ENCODE measurements around the gene ZNF236. TPM values are rescaled to one million over a fixed set of nuclear protein-coding genes. Genes with fewer than 3 reads are reported as not detected.

ZNF236 gene
- total and polyA plus RNA-seq, 2 donors, result 4.0 to 10.4 TPM

GRCh38 chr18:76873311-76873710 lies 51.0 kb downstream of the ZNF236 start:
- DNase-seq (ENCODE audit: low read depth in 6 of 9, low spot score in 9 of 9), result no peak
- Histone ChIP-seq H3K36me3 (ENCODE audit: control insufficient read depth in 2 of 2, insufficient read depth in 2 of 2, low read length in 1 of 2) (peaks cover 21 to 43% of the 10 kb centered on the region in 2 donors), H3K4me3 (ENCODE audit: low read length in 2 of 2) (no peak overlapping the region), H3K27ac (ENCODE audit: low read depth in 1 of 2, low read length in 1 of 2) (no peak overlapping the region), H3K9me3 (ENCODE audit: control insufficient read depth in 2 of 2, insufficient read depth in 1 of 2, low read length in 1 of 2) (no peaks in the 10 kb centered on the region), H3K4me1 (ENCODE audit: control insufficient read depth in 2 of 2, insufficient read depth in 2 of 2, low read length in 2 of 2) (no peaks in the 10 kb centered on the region), H3K27me3 (ENCODE audit: control insufficient read depth in 2 of 2, insufficient read depth in 1 of 2, low read length in 1 of 2) (no peaks in the 10 kb centered on the region)
- WGBS, result 98% methylated on average over 6 of the region's 6 CpGs

GRCh38 chr18:76873713-76874112 lies 51.4 kb downstream of the ZNF236 start:
- no peaks in the 10 kb centered on the region for H3K27me3 ChIP-seq (ENCODE audit: control insufficient read depth in 2 of 2, insufficient read depth in 1 of 2, low read length in 1 of 2)
- H3K4me1 ChIP-seq (ENCODE audit: control insufficient read depth in 2 of 2, insufficient read depth in 2 of 2, low read length in 2 of 2), result no peaks in the 10 kb centered on the region
- no peak overlapping the region for H3K4me3 ChIP-seq (ENCODE audit: low read length in 2 of 2)
- DNase-seq (ENCODE audit: low read depth in 6 of 9, low spot score in 9 of 9), result no peak
- H3K9me3 ChIP-seq (ENCODE audit: control insufficient read depth in 2 of 2, insufficient read depth in 1 of 2, low read length in 1 of 2), result no peaks in the 10 kb centered on the region
- peaks cover 18 to 40% of the 10 kb centered on the region in 2 donors for H3K36me3 ChIP-seq (ENCODE audit: control insufficient read depth in 2 of 2, insufficient read depth in 2 of 2, low read length in 1 of 2)
- 98% methylated on average over 17 of the region's 17 CpGs for WGBS
- no peak overlapping the region for H3K27ac ChIP-seq (ENCODE audit: low read depth in 1 of 2, low read length in 1 of 2)

- no peaks in the 10 kb centered on the region for H3K9me3 ChIP-seq (ENCODE audit: control insufficient read depth in 2 of 2, insufficient read depth in 1 of 2, low read length in 1 of 2)
- H3K27ac ChIP-seq (ENCODE audit: low read depth in 1 of 2, low read length in 1 of 2), result no peak overlapping the region
- 97% methylated on average over 13 of the region's 13 CpGs for WGBS
- DNase-seq (ENCODE audit: low read depth in 6 of 9, low spot score in 9 of 9), result no peak
- H3K36me3 ChIP-seq (ENCODE audit: control insufficient read depth in 2 of 2, insufficient read depth in 2 of 2, low read length in 1 of 2), result peaks cover 22 to 43% of the 10 kb centered on the region in 2 donors
- H3K27me3 ChIP-seq (ENCODE audit: control insufficient read depth in 2 of 2, insufficient read depth in 1 of 2, low read length in 1 of 2), result no peaks in the 10 kb centered on the region
- H3K4me1 ChIP-seq (ENCODE audit: control insufficient read depth in 2 of 2, insufficient read depth in 2 of 2, low read length in 2 of 2), result no peaks in the 10 kb centered on the region
- no peak overlapping the region for H3K4me3 ChIP-seq (ENCODE audit: low read length in 2 of 2)
These were observed 52.5 kb downstream of the ZNF236 start for GRCh38 chr18:76874642-76875389.

- H3K4me1 ChIP-seq (ENCODE audit: control insufficient read depth in 2 of 2, insufficient read depth in 2 of 2, low read length in 2 of 2), result no peaks in the 10 kb centered on the region
- H3K27me3 ChIP-seq (ENCODE audit: control insufficient read depth in 2 of 2, insufficient read depth in 1 of 2, low read length in 1 of 2), result no peaks in the 10 kb centered on the region
- H3K27ac ChIP-seq (ENCODE audit: low read depth in 1 of 2, low read length in 1 of 2), result no peak overlapping the region
- 93% methylated on average over 14 of the region's 14 CpGs for WGBS
- peak in 6 of 9 donors; percentile 11 to 51 (median 18) for DNase-seq (ENCODE audit: low read depth in 6 of 9, low spot score in 9 of 9)
- no peak overlapping the region for H3K4me3 ChIP-seq (ENCODE audit: low read length in 2 of 2)
- H3K36me3 ChIP-seq (ENCODE audit: control insufficient read depth in 2 of 2, insufficient read depth in 2 of 2, low read length in 1 of 2), result peaks cover 25 to 43% of the 10 kb centered on the region in 2 donors
- H3K9me3 ChIP-seq (ENCODE audit: control insufficient read depth in 2 of 2, insufficient read depth in 1 of 2, low read length in 1 of 2), result no peaks in the 10 kb centered on the region
These were observed 53.3 kb downstream of the ZNF236 start for GRCh38 chr18:76875390-76876325.

- H3K9me3 ChIP-seq (ENCODE audit: control insufficient read depth in 2 of 2, insufficient read depth in 1 of 2, low read length in 1 of 2), result no peaks in the 10 kb centered on the region
- no peak for DNase-seq (ENCODE audit: low read depth in 6 of 9, low spot score in 9 of 9)
- peaks cover 40 to 49% of the 10 kb centered on the region in 2 donors for H3K36me3 ChIP-seq (ENCODE audit: control insufficient read depth in 2 of 2, insufficient read depth in 2 of 2, low read length in 1 of 2)
- H3K4me3 ChIP-seq (ENCODE audit: low read length in 2 of 2), result no peak overlapping the region
- 98% methylated on average over 5 of the region's 5 CpGs for WGBS
- no peaks in the 10 kb centered on the region for H3K4me1 ChIP-seq (ENCODE audit: control insufficient read depth in 2 of 2, insufficient read depth in 2 of 2, low read length in 2 of 2)
- H3K27me3 ChIP-seq (ENCODE audit: control insufficient read depth in 2 of 2, insufficient read depth in 1 of 2, low read length in 1 of 2), result no peaks in the 10 kb centered on the region
- no peak overlapping the region for H3K27ac ChIP-seq (ENCODE audit: low read depth in 1 of 2, low read length in 1 of 2)
These were observed 56.1 kb downstream of the ZNF236 start for GRCh38 chr18:76878426-76878825.

- Histone ChIP-seq H3K4me3 (ENCODE audit: low read length in 2 of 2) (no peak overlapping the region), H3K36me3 (ENCODE audit: control insufficient read depth in 2 of 2, insufficient read depth in 2 of 2, low read length in 1 of 2) (peaks cover 40 to 47% of the 10 kb centered on the region in 2 donors), H3K27me3 (ENCODE audit: control insufficient read depth in 2 of 2, insufficient read depth in 1 of 2, low read length in 1 of 2) (no peaks in the 10 kb centered on the region), H3K27ac (ENCODE audit: low read depth in 1 of 2, low read length in 1 of 2) (no peak overlapping the region), H3K9me3 (ENCODE audit: control insufficient read depth in 2 of 2, insufficient read depth in 1 of 2, low read length in 1 of 2) (no peaks in the 10 kb centered on the region), H3K4me1 (ENCODE audit: control insufficient read depth in 2 of 2, insufficient read depth in 2 of 2, low read length in 2 of 2) (no peaks in the 10 kb centered on the region)
- DNase-seq (ENCODE audit: low read depth in 6 of 9, low spot score in 9 of 9), result no peak
- WGBS, result 99% methylated on average over 17 of the region's 17 CpGs
These were observed 57.7 kb downstream of the ZNF236 start for GRCh38 chr18:76880026-76880425.

- no peaks in the 10 kb centered on the region for H3K9me3 ChIP-seq (ENCODE audit: control insufficient read depth in 2 of 2, insufficient read depth in 1 of 2, low read length in 1 of 2)
- WGBS, result 97% methylated on average over 4 of the region's 4 CpGs
- no peaks in the 10 kb centered on the region for H3K4me1 ChIP-seq (ENCODE audit: control insufficient read depth in 2 of 2, insufficient read depth in 2 of 2, low read length in 2 of 2)
- no peaks in the 10 kb centered on the region for H3K27me3 ChIP-seq (ENCODE audit: control insufficient read depth in 2 of 2, insufficient read depth in 1 of 2, low read length in 1 of 2)
- DNase-seq (ENCODE audit: low read depth in 6 of 9, low spot score in 9 of 9), result no peak
- no peak overlapping the region for H3K4me3 ChIP-seq (ENCODE audit: low read length in 2 of 2)
- H3K36me3 ChIP-seq (ENCODE audit: control insufficient read depth in 2 of 2, insufficient read depth in 2 of 2, low read length in 1 of 2), result peaks cover 47 to 57% of the 10 kb centered on the region in 2 donors
- H3K27ac ChIP-seq (ENCODE audit: low read depth in 1 of 2, low read length in 1 of 2), result no peak overlapping the region
These were observed 59.4 kb downstream of the ZNF236 start for GRCh38 chr18:76881744-76882143.

- no peak for DNase-seq (ENCODE audit: low read depth in 6 of 9, low spot score in 9 of 9)
- Histone ChIP-seq H3K36me3 (ENCODE audit: control insufficient read depth in 2 of 2, insufficient read depth in 2 of 2, low read length in 1 of 2) (peaks cover 47 to 59% of the 10 kb centered on the region in 2 donors), H3K9me3 (ENCODE audit: control insufficient read depth in 2 of 2, insufficient read depth in 1 of 2, low read length in 1 of 2) (no peaks in the 10 kb centered on the region), H3K4me3 (ENCODE audit: low read length in 2 of 2) (no peak overlapping the region), H3K4me1 (ENCODE audit: control insufficient read depth in 2 of 2, insufficient read depth in 2 of 2, low read length in 2 of 2) (no peaks in the 10 kb centered on the region), H3K27me3 (ENCODE audit: control insufficient read depth in 2 of 2, insufficient read depth in 1 of 2, low read length in 1 of 2) (no peaks in the 10 kb centered on the region), H3K27ac (ENCODE audit: low read depth in 1 of 2, low read length in 1 of 2) (no peak overlapping the region)
- 79% methylated on average over 5 of the region's 5 CpGs for WGBS
These were observed 59.8 kb downstream of the ZNF236 start for GRCh38 chr18:76882146-76882545.

- no peak for DNase-seq (ENCODE audit: low read depth in 6 of 9, low spot score in 9 of 9)
- no peaks in the 10 kb centered on the region for H3K4me1 ChIP-seq (ENCODE audit: control insufficient read depth in 2 of 2, insufficient read depth in 2 of 2, low read length in 2 of 2)
- H3K27me3 ChIP-seq (ENCODE audit: control insufficient read depth in 2 of 2, insufficient read depth in 1 of 2, low read length in 1 of 2), result no peaks in the 10 kb centered on the region
- H3K36me3 ChIP-seq (ENCODE audit: control insufficient read depth in 2 of 2, insufficient read depth in 2 of 2, low read length in 1 of 2), result peaks cover 50 to 67% of the 10 kb centered on the region in 2 donors
- WGBS, result 98% methylated on average over 5 of the region's 5 CpGs
- H3K9me3 ChIP-seq (ENCODE audit: control insufficient read depth in 2 of 2, insufficient read depth in 1 of 2, low read length in 1 of 2), result no peaks in the 10 kb centered on the region
- H3K4me3 ChIP-seq (ENCODE audit: low read length in 2 of 2), result no peak overlapping the region
- H3K27ac ChIP-seq (ENCODE audit: low read depth in 1 of 2, low read length in 1 of 2), result no peak overlapping the region
These were observed 62.6 kb downstream of the ZNF236 start for GRCh38 chr18:76885001-76885400.

Data from thymus (tissue), 11 donors.